ENCODE measurements around the gene FBXO46. TPM values are rescaled to one million over a fixed set of nuclear protein-coding genes. Genes with fewer than 3 reads are reported as not detected.

Gene FBXO46
- total and polyA plus RNA-seq, 2 of the 13 experiments (the other 11 are each of a cell fraction or from before 2014, with no cell fraction given): 6.2 to 6.4 TPM

DNA sequence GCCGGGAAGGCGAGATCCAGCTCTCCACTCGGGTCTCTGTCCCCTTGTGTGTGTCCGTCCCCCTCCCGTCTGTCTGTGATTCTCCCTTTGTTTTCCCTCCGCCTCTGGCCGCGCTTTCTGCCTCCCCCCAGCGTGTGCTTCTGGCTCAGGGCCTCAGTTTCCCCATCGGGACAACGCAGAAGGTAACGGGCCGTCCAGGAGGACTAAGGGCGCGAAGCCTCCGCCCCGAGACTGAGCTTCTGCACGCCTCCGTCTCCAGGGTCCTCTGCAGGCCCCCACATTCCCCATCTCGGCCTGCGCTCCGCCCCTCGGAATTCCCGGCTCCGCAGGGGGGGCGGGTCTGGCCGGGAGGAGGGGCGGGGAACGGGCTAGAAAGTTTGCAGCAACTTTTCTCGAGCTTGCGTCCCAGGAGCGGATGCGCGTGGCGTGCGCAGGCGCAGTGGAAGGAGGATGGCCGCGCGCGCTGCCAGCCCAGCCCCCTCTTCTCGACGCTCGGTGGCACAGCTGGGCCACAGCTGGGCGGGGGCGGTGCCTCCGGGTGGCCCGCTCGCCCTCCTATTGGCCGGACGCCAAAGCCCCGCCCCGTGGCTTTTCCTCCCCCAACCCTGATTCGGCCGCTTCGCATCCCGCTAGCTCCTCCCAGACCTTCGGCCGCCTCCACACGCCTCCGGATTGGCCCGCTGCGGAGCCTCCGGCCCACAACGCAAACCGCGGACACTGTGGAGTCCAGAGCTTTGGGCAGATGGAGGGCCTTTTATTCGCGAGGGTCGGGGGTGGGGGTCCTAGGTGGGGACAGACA lies 38.5 kb upstream of the FBXO46 start, which contains the start of gene SIX5 (continued):
- TF ChIP-seq, protein P1, sequence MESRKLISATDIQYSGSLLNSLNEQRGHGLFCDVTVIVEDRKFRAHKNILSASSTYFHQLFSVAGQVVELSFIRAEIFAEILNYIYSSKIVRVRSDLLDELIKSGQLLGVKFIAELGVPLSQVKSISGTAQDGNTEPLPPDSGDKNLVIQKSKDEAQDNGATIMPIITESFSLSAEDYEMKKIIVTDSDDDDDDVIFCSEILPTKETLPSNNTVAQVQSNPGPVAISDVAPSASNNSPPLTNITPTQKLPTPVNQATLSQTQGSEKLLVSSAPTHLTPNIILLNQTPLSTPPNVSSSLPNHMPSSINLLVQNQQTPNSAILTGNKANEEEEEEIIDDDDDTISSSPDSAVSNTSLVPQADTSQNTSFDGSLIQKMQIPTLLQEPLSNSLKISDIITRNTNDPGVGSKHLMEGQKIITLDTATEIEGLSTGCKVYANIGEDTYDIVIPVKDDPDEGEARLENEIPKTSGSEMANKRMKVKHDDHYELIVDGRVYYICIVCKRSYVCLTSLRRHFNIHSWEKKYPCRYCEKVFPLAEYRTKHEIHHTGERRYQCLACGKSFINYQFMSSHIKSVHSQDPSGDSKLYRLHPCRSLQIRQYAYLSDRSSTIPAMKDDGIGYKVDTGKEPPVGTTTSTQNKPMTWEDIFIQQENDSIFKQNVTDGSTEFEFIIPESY (CRISPR knock-in tag; IDR thresholded peaks at IDR 0.05): no peak
- TF ChIP-seq PRMT3 (CRISPR knock-in tag; IDR thresholded peaks at IDR 0.05; ENCODE audit: borderline replicate concordance, low read depth) (no peak), MTA3 (CRISPR knock-in tag; IDR thresholded peaks at IDR 0.05) (no peak), RXRA (CRISPR knock-in tag; IDR thresholded peaks at IDR 0.05) (peak; percentile 59; the same call in 1 of the 2 replicates), TP53 (CRISPR knock-in tag; conservative IDR thresholded peaks at IDR 0.05) (no peak), SKIL (CRISPR knock-in tag; IDR thresholded peaks at IDR 0.05; ENCODE audit: borderline replicate concordance) (peak; percentile 74), CREB1 (IDR thresholded peaks at IDR 0.05) (peak; percentile 59), CREB1 (CRISPR knock-in tag; IDR thresholded peaks at IDR 0.05) (no peak), MAF1 (CRISPR knock-in tag; IDR thresholded peaks at IDR 0.05; ENCODE audit: borderline replicate concordance) (0 out of 2 replicates have a peak, but pooled peaks have one; percentile 63), PHF5A (CRISPR knock-in tag; IDR thresholded peaks at IDR 0.05; ENCODE audit: low read depth, unreplicated experiment) (peak; percentile 88), SUZ12 (IDR thresholded peaks at IDR 0.05; ENCODE audit: low read depth, low read length) (no peak)
- TF ChIP-seq, protein P2, sequence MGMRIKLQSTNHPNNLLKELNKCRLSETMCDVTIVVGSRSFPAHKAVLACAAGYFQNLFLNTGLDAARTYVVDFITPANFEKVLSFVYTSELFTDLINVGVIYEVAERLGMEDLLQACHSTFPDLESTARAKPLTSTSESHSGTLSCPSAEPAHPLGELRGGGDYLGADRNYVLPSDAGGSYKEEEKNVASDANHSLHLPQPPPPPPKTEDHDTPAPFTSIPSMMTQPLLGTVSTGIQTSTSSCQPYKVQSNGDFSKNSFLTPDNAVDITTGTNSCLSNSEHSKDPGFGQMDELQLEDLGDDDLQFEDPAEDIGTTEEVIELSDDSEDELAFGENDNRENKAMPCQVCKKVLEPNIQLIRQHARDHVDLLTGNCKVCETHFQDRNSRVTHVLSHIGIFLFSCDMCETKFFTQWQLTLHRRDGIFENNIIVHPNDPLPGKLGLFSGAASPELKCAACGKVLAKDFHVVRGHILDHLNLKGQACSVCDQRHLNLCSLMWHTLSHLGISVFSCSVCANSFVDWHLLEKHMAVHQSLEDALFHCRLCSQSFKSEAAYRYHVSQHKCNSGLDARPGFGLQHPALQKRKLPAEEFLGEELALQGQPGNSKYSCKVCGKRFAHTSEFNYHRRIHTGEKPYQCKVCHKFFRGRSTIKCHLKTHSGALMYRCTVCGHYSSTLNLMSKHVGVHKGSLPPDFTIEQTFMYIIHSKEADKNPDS (CRISPR knock-in tag; IDR thresholded peaks at IDR 0.05): no peak
- TF ChIP-seq, protein P3, sequence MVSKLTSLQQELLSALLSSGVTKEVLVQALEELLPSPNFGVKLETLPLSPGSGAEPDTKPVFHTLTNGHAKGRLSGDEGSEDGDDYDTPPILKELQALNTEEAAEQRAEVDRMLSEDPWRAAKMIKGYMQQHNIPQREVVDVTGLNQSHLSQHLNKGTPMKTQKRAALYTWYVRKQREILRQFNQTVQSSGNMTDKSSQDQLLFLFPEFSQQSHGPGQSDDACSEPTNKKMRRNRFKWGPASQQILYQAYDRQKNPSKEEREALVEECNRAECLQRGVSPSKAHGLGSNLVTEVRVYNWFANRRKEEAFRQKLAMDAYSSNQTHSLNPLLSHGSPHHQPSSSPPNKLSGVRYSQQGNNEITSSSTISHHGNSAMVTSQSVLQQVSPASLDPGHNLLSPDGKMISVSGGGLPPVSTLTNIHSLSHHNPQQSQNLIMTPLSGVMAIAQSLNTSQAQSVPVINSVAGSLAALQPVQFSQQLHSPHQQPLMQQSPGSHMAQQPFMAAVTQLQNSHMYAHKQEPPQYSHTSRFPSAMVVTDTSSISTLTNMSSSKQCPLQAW (CRISPR knock-in tag; IDR thresholded peaks at IDR 0.05): peak; percentile 84
- TF ChIP-seq, protein P4, sequence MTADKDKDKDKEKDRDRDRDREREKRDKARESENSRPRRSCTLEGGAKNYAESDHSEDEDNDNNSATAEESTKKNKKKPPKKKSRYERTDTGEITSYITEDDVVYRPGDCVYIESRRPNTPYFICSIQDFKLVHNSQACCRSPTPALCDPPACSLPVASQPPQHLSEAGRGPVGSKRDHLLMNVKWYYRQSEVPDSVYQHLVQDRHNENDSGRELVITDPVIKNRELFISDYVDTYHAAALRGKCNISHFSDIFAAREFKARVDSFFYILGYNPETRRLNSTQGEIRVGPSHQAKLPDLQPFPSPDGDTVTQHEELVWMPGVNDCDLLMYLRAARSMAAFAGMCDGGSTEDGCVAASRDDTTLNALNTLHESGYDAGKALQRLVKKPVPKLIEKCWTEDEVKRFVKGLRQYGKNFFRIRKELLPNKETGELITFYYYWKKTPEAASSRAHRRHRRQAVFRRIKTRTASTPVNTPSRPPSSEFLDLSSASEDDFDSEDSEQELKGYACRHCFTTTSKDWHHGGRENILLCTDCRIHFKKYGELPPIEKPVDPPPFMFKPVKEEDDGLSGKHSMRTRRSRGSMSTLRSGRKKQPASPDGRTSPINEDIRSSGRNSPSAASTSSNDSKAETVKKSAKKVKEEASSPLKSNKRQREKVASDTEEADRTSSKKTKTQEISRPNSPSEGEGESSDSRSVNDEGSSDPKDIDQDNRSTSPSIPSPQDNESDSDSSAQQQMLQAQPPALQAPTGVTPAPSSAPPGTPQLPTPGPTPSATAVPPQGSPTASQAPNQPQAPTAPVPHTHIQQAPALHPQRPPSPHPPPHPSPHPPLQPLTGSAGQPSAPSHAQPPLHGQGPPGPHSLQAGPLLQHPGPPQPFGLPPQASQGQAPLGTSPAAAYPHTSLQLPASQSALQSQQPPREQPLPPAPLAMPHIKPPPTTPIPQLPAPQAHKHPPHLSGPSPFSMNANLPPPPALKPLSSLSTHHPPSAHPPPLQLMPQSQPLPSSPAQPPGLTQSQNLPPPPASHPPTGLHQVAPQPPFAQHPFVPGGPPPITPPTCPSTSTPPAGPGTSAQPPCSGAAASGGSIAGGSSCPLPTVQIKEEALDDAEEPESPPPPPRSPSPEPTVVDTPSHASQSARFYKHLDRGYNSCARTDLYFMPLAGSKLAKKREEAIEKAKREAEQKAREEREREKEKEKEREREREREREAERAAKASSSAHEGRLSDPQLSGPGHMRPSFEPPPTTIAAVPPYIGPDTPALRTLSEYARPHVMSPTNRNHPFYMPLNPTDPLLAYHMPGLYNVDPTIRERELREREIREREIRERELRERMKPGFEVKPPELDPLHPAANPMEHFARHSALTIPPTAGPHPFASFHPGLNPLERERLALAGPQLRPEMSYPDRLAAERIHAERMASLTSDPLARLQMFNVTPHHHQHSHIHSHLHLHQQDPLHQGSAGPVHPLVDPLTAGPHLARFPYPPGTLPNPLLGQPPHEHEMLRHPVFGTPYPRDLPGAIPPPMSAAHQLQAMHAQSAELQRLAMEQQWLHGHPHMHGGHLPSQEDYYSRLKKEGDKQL (CRISPR knock-in tag; IDR thresholded peaks at IDR 0.05; ENCODE audit: low read depth): no peak
